ENCODE measurements around the gene F9.
"Not testable (repeated sequence)": the region's sequence is repeated elsewhere in the genome, so short reads cannot be mapped to it uniquely, and the experiment has no call there.

Gene F9

GRCh38 chrX:139530550-139530949 lies at the start of gene F9:
Gene F9 (plus strand): TSS chrX:139530739. CDS start chrX:139530765, 26 bp downstream.
- DNase-seq (ENCODE audit: low spot score): no peak

GRCh38 chrX:139483699-139484098 lies 46.8 kb upstream of the F9 start:
- no peak for DNase-seq (ENCODE audit: low spot score)

GRCh38 chrX:139484591-139484990 lies 45.9 kb upstream of the F9 start:
- no peak for DNase-seq (ENCODE audit: low spot score)

GRCh38 chrX:139495324-139495723 lies 35.2 kb upstream of the F9 start:
- no peak for DNase-seq (ENCODE audit: low spot score)

- DNase-seq (ENCODE audit: low spot score): no peak
Measured at GRCh38 chrX:139506333-139506732, 24.2 kb upstream of the F9 start.

- DNase-seq (ENCODE audit: low spot score): no peak
Measured at GRCh38 chrX:139508099-139508498, 22.4 kb upstream of the F9 start.

- no peak for DNase-seq (ENCODE audit: low spot score)
Measured at GRCh38 chrX:139518475-139518874, 12.1 kb upstream of the F9 start.

GRCh38 chrX:139528829-139529228 lies 1.7 kb upstream of the F9 start:
- DNase-seq (ENCODE audit: low spot score): not testable (repeated sequence)

GRCh38 chrX:139532834-139533233 lies 2.3 kb downstream of the F9 start:
- DNase-seq (ENCODE audit: low spot score): no peak

- DNase-seq (ENCODE audit: low spot score): no peak
Measured at GRCh38 chrX:139533444-139533843, 2.9 kb downstream of the F9 start.

GRCh38 chrX:139538907-139539790 lies 8.6 kb downstream of the F9 start:
- no peak for DNase-seq (ENCODE audit: low spot score)

- no peak for DNase-seq (ENCODE audit: low spot score)
Measured at GRCh38 chrX:139542652-139543051, 12.1 kb downstream of the F9 start.

- DNase-seq (ENCODE audit: low spot score): no peak
Measured at GRCh38 chrX:139543920-139544319, 13.4 kb downstream of the F9 start.

- no peak for DNase-seq (ENCODE audit: low spot score)
Measured at GRCh38 chrX:139544591-139544990, 14.1 kb downstream of the F9 start.

GRCh38 chrX:139554376-139554775 lies 23.8 kb downstream of the F9 start:
- DNase-seq (ENCODE audit: low spot score): no peak

GRCh38 chrX:139554991-139555675 lies 24.6 kb downstream of the F9 start:
- no peak for DNase-seq (ENCODE audit: low spot score)

GRCh38 chrX:139559383-139560042 lies 29.0 kb downstream of the F9 start:
- peak; percentile 10 for DNase-seq (ENCODE audit: low spot score)

- DNase-seq (ENCODE audit: low spot score): no peak
Measured at GRCh38 chrX:139560221-139560620, 29.7 kb downstream of the F9 start.

- no peak for DNase-seq (ENCODE audit: low spot score)
Measured at GRCh38 chrX:139563251-139563650, 32.7 kb downstream of the F9 start.

- DNase-seq (ENCODE audit: low spot score): no peak
Measured at GRCh38 chrX:139566981-139567380, 36.4 kb downstream of the F9 start.

- no peak for DNase-seq (ENCODE audit: low spot score)
Measured at GRCh38 chrX:139581068-139581467, 50.5 kb downstream of the F9 start.

- DNase-seq (ENCODE audit: low spot score): no peak
Measured at GRCh38 chrX:139585613-139586012, 55.1 kb downstream of the F9 start.

- DNase-seq (ENCODE audit: low spot score): no peak
Measured at GRCh38 chrX:139596068-139596467, 65.5 kb downstream of the F9 start.
